NCI-H2029 treated with DMSO at 0.1 percent for 48 hours (cell line): Measurements from ENCODE around the gene SELENOW.
"Not testable (repeated sequence)": the region's sequence is repeated elsewhere in the genome, so short reads cannot be mapped to it uniquely, and the experiment has no call there.

ENCODE experiments used
- DNase-seq: peaks from one replicate; lab custom pipeline; 2025; lab: John Stamatoyannopoulos, UW

SELENOW gene

GRCh38 chr19:47778049-47778953 lies at the start of gene SELENOW:
Gene SELENOW (plus strand): TSS chr19:47778703. CDS start chr19:47778786, 83 bp downstream.
- DNase-seq, result peak; percentile 55

GRCh38 chr19:47729468-47729798 lies 49.1 kb upstream of the SELENOW start:
- no peak for DNase-seq

- no peak for DNase-seq
Observed at GRCh38 chr19:47729799-47730520, 48.5 kb upstream of the SELENOW start.

- no peak for DNase-seq
Observed at GRCh38 chr19:47730521-47730889, 48.0 kb upstream of the SELENOW start.

- DNase-seq, result no peak
Observed at GRCh38 chr19:47730910-47731309, 47.6 kb upstream of the SELENOW start.

- DNase-seq, result no peak
Observed at GRCh38 chr19:47735131-47735530, 43.4 kb upstream of the SELENOW start.

GRCh38 chr19:47740866-47741519 lies 37.5 kb upstream of the SELENOW start:
- no peak for DNase-seq

- DNase-seq, result no peak
Observed at GRCh38 chr19:47741544-47742140, 36.9 kb upstream of the SELENOW start.

- DNase-seq, result no peak
Observed at GRCh38 chr19:47742634-47743033, 35.9 kb upstream of the SELENOW start.

- peak; percentile 93 for DNase-seq
Observed at GRCh38 chr19:47745010-47745901, 33.2 kb upstream of the SELENOW start, which contains the start of gene NOP53. Gene NOP53 (plus strand): TSS chr19:47745546. CDS start chr19:47745560, 14 bp downstream.

- not testable (repeated sequence) for DNase-seq
Observed at GRCh38 chr19:47746129-47746528, 32.4 kb upstream of the SELENOW start.

- no peak for DNase-seq
Observed at GRCh38 chr19:47749326-47749725, 29.2 kb upstream of the SELENOW start.

- DNase-seq, result no peak
Observed at GRCh38 chr19:47750752-47751151, 27.8 kb upstream of the SELENOW start.

GRCh38 chr19:47752440-47753211 lies 25.9 kb upstream of the SELENOW start:
- no peak for DNase-seq

GRCh38 chr19:47754206-47755064 lies 24.1 kb upstream of the SELENOW start:
- no peak for DNase-seq

GRCh38 chr19:47755065-47755761 lies 23.3 kb upstream of the SELENOW start:
- DNase-seq, result no peak

GRCh38 chr19:47755762-47756626 lies 22.5 kb upstream of the SELENOW start:
- DNase-seq, result no peak

- no peak for DNase-seq
Observed at GRCh38 chr19:47756627-47756929, 21.9 kb upstream of the SELENOW start.
